NCI-H2171 treated with DMSO at 0.1 percent for 48 hours (cell line): ENCODE data around the gene DHODH.

Experiments used
- DNase-seq: peaks from one replicate; lab custom pipeline; 2025; lab: John Stamatoyannopoulos, UW

Gene DHODH

DNA sequence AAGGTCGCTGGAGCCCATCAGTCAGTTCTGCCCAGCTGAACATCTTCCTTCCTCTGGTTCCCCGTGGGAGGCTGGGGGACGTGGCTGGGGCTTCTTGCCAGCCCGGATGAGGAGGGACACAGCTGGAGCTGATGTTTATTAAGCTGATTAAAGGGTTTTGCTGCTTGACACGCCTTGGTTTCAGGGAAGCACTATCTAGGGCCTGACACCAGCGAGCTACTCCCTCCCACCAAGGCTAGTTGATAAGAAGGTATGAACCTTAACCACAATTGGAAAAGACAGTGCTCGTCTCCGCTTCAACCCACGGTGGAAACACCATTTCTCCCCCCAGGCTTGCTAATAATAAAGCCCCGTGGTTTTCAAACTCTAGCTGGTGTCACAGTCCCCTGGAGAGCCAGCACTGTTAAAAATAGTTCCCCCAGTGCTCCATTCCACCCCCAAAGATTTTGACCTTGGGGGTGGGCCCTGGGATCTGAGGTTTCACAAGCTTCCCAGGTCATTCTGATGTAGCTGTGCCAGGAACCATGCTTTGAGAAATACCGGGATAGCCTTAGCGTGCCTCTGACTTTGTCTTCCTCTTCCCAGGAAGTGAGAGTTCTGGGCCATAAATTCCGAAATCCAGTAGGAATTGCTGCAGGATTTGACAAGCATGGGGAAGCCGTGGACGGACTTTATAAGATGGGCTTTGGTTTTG lies 5.5 kb downstream of the DHODH start:
- DNase-seq, result no peak

DNA sequence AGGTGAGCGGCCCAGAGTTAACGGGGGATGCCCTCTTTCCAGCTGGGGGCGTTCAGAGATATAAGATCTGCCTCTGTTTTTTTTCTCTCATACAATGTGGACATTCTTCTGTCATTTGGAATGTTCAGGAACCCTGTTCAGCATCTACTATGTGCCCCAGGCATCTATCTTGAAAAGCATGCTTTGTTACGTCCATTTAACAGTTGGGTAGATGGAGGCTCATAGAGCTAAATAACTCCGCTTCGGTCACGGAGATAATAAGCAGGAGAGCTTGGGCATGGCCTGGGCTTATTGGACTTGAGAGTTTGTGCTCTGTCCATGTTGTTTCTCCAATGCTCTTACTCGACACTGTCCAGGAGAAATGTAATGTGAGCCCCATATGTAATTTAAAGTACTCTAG lies 6.1 kb downstream of the DHODH start:
- no peak for DNase-seq

DNA sequence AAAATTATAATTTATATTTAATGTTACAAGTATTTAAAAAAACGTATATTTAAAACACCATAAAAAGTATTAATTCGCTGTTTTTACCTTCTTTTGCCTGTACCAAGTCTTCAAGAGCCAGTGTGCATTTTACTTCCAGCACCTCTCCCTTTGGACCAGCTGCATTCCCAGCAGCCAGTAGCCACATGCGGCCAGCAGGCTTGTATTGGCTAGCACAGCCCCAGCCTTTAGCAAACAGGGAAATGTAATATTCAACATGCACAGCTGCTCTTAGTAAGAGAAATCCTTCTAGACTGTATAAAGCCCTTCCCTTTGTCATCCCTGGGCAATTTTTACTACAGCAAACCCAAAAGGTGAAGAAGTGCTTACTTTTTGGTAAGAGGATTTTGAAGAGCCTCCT lies 6.6 kb downstream of the DHODH start:
- no peak for DNase-seq

DNA sequence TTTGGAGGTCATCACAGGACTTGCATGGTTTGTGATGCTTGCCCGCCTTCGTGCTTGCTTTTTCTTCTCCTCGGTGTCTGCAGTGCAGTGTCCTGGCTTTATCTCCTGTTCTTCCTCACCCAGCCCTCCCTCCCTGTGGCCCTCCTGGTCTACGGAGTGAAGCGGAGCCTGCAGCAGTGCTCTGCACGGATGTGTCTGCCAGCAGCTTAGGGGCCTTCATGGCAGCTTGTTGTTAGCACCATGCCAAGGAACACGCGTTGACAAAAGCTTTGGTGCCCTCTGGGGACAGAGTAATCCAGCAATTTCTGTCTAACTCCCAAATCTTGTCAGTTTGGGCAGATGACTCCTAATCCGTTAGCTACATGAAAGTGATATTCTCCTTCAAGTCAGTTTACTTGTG lies 9.9 kb downstream of the DHODH start:
- no peak for DNase-seq

DNA sequence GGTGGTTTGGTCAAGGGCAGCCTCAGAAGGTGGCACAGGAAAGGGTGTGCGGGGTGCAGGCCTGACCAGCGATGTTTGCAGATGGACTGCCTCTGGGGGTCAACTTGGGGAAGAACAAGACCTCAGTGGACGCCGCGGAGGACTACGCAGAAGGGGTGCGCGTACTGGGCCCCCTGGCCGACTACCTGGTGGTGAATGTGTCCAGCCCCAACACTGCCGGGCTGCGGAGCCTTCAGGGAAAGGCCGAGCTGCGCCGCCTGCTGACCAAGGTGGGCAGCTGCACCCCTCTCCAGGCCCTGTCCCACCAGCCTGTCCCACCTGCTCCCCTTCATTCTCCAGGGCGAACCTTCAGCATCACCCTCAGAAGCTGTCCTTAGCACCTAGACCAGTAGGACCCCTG lies 12.5 kb downstream of the DHODH start:
- DNase-seq, result no peak

DNA sequence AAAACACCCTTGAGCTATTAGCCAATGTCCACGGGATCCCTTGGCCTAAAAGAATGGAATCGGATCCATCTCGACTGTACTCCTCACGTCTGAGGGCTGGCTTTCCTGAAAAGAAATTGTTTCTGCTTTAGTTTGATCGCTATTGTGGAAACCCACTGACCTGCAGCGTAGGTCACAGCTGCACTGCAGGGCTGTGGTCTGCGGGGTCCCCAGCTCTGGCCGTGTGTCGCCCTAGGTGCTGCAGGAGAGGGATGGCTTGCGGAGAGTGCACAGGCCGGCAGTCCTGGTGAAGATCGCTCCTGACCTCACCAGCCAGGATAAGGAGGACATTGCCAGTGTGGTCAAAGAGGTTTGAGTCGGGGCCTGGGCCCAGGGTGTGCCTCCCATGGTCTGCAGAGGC lies 13.6 kb downstream of the DHODH start:
- no peak for DNase-seq

DNA sequence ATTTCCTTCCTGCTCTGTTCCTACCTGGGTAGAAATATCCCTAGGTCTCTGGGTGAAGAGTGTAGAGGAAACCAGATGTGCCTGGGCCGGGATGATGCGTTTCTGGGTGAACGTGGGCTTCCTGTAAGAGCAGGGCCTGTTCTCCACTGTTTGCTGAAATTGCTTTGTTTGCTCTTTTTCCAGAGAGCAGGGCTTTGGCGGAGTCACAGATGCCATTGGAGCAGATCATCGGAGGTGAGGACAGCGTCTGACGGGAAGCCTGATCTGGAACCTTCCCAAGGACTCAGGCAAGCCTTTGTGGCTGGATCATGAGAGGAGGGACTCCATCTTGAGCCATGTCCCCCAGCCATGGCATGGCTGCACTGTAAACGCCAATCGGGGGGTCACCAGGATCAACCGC lies 15.4 kb downstream of the DHODH start:
- DNase-seq, result no peak

DNA sequence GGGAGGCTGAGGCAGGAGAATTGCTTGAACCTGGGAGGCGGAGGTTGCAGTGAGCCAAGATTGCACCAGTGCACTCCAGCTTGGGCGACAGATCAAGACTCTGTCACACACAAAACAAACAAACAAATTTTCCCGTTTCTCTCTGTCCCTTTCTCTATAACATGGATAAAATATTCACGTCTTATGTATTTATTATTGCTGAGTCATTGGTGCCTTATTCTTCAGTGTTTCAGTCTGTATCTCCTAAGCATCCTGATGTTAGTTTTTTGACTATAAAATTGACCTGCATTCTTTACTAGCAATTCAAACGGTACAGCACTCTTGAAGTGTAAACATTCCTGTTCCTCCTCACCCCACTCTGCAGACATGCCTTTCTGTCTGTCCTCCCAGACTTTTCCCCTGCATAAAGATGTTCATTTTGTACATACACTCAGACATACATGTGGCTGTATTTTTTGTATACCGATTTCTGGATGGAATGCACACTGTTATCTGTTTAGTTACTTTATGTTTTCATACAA lies 16.4 kb downstream of the DHODH start:
- no peak for DNase-seq

DNA sequence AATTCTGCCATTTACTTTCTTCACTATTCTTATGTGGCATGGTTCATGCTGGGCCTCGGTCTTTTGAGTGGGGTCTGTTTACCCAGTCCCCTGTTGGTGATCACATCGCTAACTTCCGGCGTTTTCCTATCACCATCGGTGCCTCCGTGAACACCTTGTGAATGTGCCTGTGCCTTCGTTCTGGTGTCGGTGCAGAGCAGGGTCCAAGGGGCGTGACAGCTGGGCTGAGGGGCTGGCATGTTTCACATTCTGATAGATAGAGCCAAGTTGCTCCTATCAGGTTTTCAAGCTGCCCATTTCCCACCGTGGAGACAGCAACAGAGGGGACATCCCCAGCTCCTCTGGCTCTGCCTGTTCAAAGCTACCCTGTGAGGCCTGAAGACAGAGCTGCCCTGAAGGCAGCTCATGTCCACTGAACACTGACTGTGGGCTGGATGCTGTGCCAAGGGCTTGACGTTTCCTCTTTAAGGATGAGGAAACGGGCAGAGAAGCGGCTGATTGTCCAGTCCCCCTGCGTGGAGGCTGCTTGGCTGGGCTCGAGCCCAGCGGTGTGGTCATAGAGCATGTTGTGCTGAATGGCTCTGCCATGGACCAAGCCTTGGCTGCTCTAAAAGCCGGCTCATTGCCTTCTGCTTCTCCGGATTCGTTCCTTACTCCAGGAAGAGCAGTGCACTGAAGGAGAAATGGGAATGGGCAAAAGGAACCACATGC lies 17.0 kb downstream of the DHODH start:
- no peak for DNase-seq

DNA sequence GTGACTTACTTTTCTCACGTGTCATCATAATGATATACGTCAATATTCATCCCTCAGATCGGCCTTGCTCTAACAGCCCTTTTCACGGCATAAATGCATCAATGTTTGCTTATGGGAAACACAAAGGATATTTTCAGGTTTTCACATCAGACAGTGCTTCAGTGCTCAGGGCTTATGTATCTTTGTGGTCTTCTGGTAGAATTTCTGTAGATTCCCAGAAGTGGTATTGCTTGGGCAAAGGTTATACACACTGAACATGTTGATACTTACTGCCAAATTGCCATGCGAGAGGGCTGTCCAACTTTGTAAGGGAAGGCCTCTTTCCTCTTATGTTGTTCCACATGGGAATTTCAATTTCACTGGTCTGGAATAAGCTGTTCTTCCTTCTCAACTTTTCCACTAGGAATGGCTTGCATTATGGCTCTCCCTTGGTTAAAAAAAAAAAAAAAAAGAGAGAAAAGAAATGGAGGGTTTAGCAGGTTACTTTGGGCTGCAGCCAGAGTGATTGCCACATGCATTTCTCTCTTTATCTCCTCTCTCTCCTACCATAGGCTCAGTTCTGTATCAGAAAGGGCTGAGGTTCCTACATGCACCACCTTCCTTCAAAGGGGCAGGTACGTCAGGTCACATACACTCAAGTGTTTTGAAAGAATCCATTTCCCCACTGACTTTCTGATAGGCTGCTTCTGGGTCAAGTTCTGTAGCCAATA lies 19.3 kb downstream of the DHODH start:
- no peak for DNase-seq

DNA sequence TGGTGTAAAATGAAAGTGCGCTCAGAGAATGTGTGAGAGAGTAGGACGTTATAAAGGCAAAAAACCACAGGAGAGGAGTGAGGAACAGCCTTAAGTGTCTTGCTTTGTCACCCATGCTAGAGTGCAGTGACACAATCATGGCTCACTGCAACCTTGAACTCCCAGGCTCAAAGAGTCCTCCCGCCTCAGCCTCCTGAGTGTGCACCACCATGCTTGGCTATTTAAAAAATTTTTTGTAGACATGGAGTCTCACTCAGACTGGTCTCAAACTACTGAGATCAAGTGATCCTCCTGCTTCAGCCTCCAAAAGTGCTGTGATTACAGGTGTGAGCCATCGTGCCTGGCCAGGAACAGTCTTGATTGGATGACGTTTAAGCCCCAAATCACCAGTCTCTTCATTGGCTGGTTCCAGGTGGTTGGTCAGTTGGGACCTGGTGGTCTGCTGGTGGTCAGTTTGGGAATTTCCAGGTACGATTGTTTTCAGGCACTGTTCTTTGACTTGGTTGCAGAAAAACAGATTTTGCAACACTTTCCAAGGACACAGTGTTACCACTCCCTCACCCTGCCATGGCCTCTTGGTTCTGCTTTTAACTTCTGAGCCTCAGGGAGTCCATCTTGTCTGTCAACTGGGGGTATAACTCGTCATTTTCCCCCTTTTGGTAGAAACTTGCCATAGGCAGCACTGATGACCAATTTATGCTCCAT lies 21.2 kb downstream of the DHODH start:
- no peak for DNase-seq

DNA sequence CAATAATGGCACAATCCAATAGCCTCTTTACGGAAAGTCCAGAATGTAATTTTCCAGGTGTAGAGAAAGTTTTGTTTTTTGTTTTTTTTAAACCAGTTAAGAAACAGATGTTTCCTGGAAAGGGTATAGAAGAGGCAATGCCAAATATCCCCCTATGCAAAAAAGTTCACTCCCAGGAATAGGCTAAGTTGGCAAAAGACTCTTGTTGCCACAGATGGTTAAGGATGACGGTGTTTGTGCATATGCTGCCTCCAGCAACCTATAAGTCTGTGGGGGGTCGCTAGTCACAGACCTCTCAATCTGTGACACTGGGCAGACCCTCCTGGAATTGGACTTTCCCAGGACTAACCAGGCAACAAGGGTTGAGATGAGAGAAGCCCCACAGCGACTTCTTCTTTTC lies 24.9 kb downstream of the DHODH start:
- DNase-seq, result no peak

DNA sequence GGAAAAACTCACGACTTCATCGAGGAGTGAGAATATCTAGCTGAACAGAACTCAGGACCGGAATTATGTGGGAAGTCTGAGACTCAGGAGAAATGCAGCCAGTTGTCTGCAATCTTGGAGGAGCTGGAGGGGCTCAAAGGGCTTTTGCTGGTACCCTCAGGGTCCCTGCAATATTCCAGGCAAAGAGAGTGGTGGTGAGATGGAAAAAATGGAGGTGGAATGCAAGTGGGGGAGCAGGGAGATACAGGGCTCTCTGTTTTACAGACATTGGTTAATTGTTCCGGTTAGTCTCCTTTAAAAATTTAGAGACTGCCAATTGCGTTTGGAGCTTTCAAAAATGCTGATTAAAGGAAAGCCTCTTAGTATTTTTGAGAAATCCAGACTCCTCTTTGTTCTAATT lies 27.6 kb downstream of the DHODH start:
- no peak for DNase-seq

DNA sequence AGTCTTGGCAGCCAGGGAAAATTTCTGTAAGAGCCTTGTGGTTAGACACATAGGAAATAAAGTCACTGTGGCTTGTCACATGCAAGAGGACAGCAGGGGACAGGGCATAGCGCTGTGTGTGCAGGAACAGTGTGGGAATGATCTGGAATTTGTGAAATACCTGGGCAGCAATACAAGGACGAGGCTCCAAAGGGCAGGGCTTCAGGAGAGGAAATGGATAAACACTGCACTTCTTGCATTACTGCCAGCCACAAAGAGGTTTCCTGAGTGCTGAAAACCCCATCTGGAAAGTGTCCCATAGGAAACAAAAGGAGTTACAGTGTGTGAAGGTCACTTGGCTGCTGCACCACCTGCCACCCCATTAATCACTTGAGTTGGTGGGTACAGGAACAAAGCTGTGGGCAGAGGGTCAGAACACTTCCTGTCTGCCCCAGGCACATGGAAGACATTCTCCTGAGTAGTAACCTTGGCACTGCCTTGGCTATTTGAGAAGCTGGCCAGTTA lies 33.7 kb downstream of the DHODH start:
- peak; percentile 1 for DNase-seq

DNA sequence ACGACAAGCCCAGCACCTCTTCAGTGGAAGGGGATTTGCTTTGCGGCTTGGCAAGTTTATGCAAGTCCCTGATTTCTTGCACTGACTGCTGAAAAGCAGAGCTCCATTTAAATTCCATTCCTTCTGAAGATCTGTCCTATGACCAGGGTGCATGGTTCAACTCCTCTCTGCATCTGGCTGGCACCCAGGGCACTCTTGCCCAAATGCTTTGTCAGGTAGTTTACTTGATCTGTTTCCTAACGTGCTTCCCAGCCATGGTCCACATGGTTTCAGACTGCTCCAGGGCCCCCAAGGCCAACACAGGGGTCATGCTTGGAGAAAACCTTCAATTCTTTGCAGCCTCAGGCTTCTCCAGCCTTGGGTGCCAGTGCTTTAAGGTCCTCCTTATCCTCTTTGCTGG lies 34.5 kb downstream of the DHODH start:
- no peak for DNase-seq

DNA sequence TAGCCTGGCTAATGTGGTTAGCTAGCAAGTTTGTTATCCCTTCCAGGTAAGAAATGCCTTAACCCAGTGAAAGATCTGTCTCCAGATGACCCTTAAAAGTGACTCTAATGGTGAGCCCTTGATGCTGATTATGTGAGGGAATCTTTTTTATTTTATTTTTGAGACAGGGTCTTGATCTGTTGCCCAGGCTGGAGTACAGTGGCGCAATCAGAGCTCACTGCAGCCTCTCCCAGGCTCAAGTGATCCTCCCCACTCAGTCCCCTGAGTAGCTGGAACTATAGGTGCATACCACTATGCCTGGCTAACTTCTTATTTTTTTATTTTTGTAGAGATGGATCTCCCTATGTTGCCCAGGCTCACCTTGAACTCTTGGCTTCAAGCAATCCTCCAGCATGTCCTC lies 35.0 kb downstream of the DHODH start:
- DNase-seq, result no peak

DNA sequence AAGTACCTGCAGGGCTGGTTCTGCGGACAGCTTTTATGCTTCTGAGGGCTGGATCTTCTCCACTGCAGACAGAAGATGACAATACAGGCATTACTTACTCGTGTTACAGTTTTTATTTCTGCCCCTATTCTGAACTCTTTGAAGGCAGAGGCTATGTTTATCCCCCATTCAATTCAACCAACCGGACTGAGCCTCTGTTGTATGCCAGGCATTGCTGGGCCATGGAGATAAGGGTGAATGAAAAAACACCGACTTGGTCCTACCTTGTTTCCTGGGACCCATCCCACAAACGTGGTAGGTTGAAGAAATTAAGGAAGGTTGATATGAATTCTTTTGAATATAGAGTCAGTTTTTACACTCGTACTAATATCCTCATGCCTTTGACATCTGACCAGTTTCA lies 35.8 kb downstream of the DHODH start:
- no peak for DNase-seq

DNA sequence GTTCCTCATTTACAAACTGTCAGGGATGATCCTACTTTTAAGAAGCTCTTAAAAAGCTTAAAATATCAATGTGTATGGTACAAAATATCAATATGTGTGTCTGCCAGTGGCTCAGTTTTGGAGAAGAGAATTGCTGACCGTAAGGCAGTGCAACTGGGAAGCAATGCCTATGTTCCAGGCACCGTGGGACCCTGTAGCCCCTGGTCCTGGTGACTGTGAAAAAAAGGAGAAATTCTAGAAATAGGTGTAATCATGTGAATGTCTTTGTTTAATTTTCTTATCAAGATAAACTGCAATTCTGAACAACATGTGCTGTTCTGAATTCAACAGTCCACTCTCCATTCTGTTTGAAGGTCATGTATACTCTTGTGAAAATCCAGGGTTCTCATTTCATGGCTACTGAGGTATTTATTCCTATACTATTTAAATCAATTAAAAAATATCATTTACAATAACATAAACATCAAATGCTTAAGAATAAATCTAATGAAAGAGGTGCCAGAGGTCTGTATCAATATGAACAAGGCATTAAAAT lies 36.3 kb downstream of the DHODH start:
- DNase-seq, result no peak

DNA sequence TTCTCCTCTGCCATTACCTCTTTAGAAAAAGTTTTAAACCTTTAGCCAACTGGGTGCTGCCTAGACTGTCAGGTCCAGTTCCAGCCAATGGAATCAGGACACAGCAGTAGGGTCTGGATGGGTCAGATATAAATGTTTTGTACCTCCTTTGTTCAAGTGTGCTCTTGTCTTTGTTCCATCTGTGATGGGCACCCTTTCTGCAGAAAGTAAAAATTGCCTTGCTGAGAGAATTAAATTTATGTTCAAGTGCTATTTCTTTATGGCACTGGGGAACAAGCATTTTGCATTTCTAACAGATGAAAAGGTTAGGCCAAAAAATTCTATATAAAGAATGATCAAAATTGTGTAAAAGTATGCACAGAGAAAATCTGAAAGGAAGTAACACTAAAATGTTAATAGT lies 40.6 kb downstream of the DHODH start:
- no peak for DNase-seq

DNA sequence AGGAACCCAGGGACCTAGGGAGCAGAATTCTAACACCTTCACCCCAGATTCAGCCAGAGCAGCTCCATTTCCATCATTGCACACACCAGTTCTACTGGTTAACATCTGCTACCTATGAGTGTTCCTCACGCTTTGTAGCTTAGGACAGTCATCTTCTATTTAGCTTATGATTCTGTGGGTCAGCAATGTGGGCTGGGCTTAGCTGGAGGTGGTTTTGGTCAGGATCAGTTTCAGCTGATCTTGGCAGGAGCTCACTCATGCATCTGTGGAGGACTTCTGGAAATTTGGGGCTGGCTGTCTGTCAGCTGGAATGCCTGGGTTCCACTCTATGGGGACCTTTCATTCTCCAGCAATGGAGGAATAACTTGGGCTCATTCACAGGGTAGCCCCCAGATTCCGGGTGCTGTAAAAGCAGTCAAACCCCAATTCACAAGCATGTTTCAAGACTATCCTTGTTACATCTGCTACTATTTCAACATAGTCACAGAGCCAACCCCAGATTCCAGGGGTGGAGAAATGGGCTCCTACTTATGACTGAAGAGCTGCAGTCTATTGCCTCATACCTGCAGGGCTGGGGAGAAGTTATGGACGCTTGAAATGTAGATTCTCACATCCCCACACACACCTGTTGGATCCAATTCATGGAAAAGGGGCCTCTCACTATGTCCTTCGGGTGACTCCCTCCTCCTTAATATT lies 42.4 kb downstream of the DHODH start:
- no peak for DNase-seq

DNA sequence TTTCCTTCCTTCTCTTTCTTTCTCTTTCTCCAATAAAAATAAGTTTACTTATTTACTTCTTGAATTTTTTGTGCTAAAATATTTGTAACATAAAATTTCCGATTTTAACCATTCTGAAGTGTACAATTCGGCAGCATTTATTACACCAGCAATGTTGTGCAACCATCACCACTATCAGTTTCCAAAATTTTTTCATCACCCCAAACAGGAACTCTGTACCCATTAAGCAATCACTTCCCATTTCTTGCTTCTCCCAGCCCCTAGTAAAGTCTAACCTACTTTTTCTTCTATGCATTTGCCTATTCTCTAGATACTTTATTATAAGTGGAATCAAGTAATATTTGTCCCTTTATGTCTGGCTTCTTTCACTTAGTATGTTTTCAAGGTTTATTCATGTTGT lies 43.3 kb downstream of the DHODH start:
- no peak for DNase-seq
